Trophoblast cell (in vitro differentiated cells and primary cell): ENCODE results near the gene CADM1.

Experiments used
- DNase-seq, 2 donors: peaks; one replicate each; pipeline ENCODE4 v3.0.0-alpha.2; 2016
- H2AFZ ChIP-seq: 2 replicates; pipeline ENCODE4 v1.6.1; 2013; ENCODE audit warnings: low read length, moderate library complexity, mild to moderate bottlenecking; ENCODE audit not compliant: insufficient read depth, poor library complexity
- H2AK5ac ChIP-seq: 2 replicates; pipeline ENCODE4 v1.6.1; 2013; ENCODE audit warnings: mild to moderate bottlenecking, low read length
- H2BK120ac ChIP-seq: 2 replicates; pipeline ENCODE4 v1.6.1; 2013; ENCODE audit warnings: low read length, mild to moderate bottlenecking, moderate library complexity; ENCODE audit not compliant: insufficient read depth, poor library complexity
- H2BK12ac ChIP-seq: 2 replicates; pipeline ENCODE4 v1.6.1; 2013; ENCODE audit warnings: mild to moderate bottlenecking, low read length, moderate library complexity
- H2BK5ac ChIP-seq: 2 replicates; pipeline ENCODE4 v1.6.1; 2013; ENCODE audit warnings: low read length, low read depth, moderate library complexity, mild to moderate bottlenecking; ENCODE audit not compliant: poor library complexity
- H3K14ac ChIP-seq: 2 replicates; pipeline ENCODE4 v1.6.1; 2013; ENCODE audit warnings: mild to moderate bottlenecking, low read length
- H3K18ac ChIP-seq: 2 replicates; pipeline ENCODE4 v1.6.1; 2013; ENCODE audit warnings: mild to moderate bottlenecking, low read length
- H3K23ac ChIP-seq: 2 replicates; pipeline ENCODE4 v1.6.1; 2013; ENCODE audit warnings: low read length
- H3K27ac ChIP-seq: 2 replicates; pipeline ENCODE4 v1.5.1; 2013; ENCODE audit warnings: low read depth, mild to moderate bottlenecking, inconsistent platforms, low read length, moderate library complexity
- H3K27me3 ChIP-seq: 2 replicates; pipeline ENCODE4 v1.6.1; 2013; ENCODE audit warnings: inconsistent platforms, mild to moderate bottlenecking, low read length, moderate library complexity; ENCODE audit not compliant: insufficient read depth
- H3K36me3 ChIP-seq, 2 experiments: 1 replicate in 1 of 2; 2 replicates in 1 of 2; pipeline ENCODE4 v1.6.1; 2013; ENCODE audit warnings: low read length in 2 of 2, mild to moderate bottlenecking in 2 of 2, moderate library complexity in 1 of 2; ENCODE audit not compliant: insufficient read depth in 2 of 2, control insufficient read depth in 1 of 2
- H3K4ac ChIP-seq: 2 replicates; pipeline ENCODE4 v1.6.1; 2013; ENCODE audit warnings: low read depth, mild to moderate bottlenecking, low read length, moderate library complexity
- H3K4me1 ChIP-seq, 2 experiments: 1 replicate in 1 of 2; 2 replicates in 1 of 2; pipeline ENCODE4 v1.6.1; 2013; ENCODE audit warnings: low read length in 2 of 2, mild to moderate bottlenecking in 2 of 2, moderate library complexity in 1 of 2; ENCODE audit not compliant: insufficient read depth in 2 of 2, control insufficient read depth in 1 of 2
- H3K4me2 ChIP-seq: 2 replicates; pipeline ENCODE4 v1.6.1; 2013; ENCODE audit warnings: inconsistent platforms, mild to moderate bottlenecking, low read length, moderate library complexity
- H3K4me3 ChIP-seq: 2 replicates; pipeline ENCODE4 v1.5.1; 2013; ENCODE audit warnings: mild to moderate bottlenecking, low read depth, low read length, inconsistent platforms
- H3K79me1 ChIP-seq: one replicate; pipeline ENCODE4 v1.6.1; 2013; ENCODE audit warnings: low read length
- H3K79me2 ChIP-seq: 2 replicates; pipeline ENCODE4 v1.6.1; 2013; ENCODE audit warnings: low read length, mild to moderate bottlenecking; ENCODE audit not compliant: control insufficient read depth, insufficient read depth, poor library complexity
- H3K9ac ChIP-seq: 2 replicates; pipeline ENCODE4 v1.6.1; 2013; ENCODE audit warnings: mild to moderate bottlenecking, low read length
- H3K9me3 ChIP-seq: 2 replicates; pipeline ENCODE4 v1.6.1; 2013; ENCODE audit warnings: low read depth, mild to moderate bottlenecking, control low read depth, inconsistent platforms, low read length; ENCODE audit not compliant: insufficient read depth
- H4K12ac ChIP-seq: 2 replicates; pipeline ENCODE4 v1.6.1; 2013; ENCODE audit warnings: low read depth, mild to moderate bottlenecking, low read length, moderate library complexity
- H4K8ac ChIP-seq: 2 replicates; pipeline ENCODE4 v1.6.1; 2013; ENCODE audit warnings: low read depth, mild to moderate bottlenecking, low read length, moderate library complexity
- H4K91ac ChIP-seq: one replicate; pipeline ENCODE4 v1.6.1; 2013; ENCODE audit warnings: low read depth, mild to moderate bottlenecking, low read length, moderate library complexity
- WGBS: extraction: QIAGEN DNeasy Blood & Tissue Kit; methylation state at CpG from one replicate; pipeline ENCODE4 v1.1.7; 2013; ENCODE audit warnings: missing lambda C conversion rate; ENCODE audit not compliant: insufficient read length, insufficient coverage; ENCODE audit errors: extremely low coverage; 5-methylcytosine and 5-hydroxymethylcytosine counted together

Gene CADM1

GRCh38 chr11:115302946-115303703 is 201.1 kb downstream of the CADM1 start:
- Histone ChIP-seq H3K23ac (no peak overlapping the region), H3K27me3 (no peaks in the 10 kb centered on the region), H2BK120ac (no peak overlapping the region), H3K4me3 (no peak overlapping the region), H2AFZ (no peak overlapping the region), H3K9me3 (no peaks in the 10 kb centered on the region), H3K4me1 (no peaks in the 10 kb centered on the region), H2BK12ac (no peak overlapping the region), H3K4ac (no peak overlapping the region), H2AK5ac (no peak overlapping the region), H3K79me2 (no peaks in the 10 kb centered on the region), H3K36me3 (no peaks in the 10 kb centered on the region), H3K4me2 (no peak overlapping the region), H2BK5ac (no peak overlapping the region), H3K27ac (no peak overlapping the region), H3K79me1 (no peaks in the 10 kb centered on the region), H3K18ac (no peak overlapping the region), H4K91ac (no peak overlapping the region), H4K12ac (no peak overlapping the region), H4K8ac (no peak overlapping the region), H3K14ac (no peak overlapping the region), H3K9ac (no peak overlapping the region)
- no peak for DNase-seq
- no CpG with 5 or more reads among the region's 5 CpGs for WGBS

GRCh38 chr11:115300660-115301428 is 203.4 kb downstream of the CADM1 start:
- no peak overlapping the region for H2BK5ac ChIP-seq
- H3K79me2 ChIP-seq, result no peaks in the 10 kb centered on the region
- no peak overlapping the region for H2BK120ac ChIP-seq
- H4K12ac ChIP-seq, result no peak overlapping the region
- no peak overlapping the region for H3K9ac ChIP-seq
- no peak overlapping the region for H2AFZ ChIP-seq
- no peak overlapping the region for H4K8ac ChIP-seq
- no peak overlapping the region for H3K4me2 ChIP-seq
- no peaks in the 10 kb centered on the region for H3K4me1 ChIP-seq
- H4K91ac ChIP-seq, result no peak overlapping the region
- no peaks in the 10 kb centered on the region for H3K36me3 ChIP-seq
- H2BK12ac ChIP-seq, result no peak overlapping the region
- no peak overlapping the region for H2AK5ac ChIP-seq
- H3K4ac ChIP-seq, result no peak overlapping the region
- H3K23ac ChIP-seq, result no peak overlapping the region
- H3K18ac ChIP-seq, result no peak overlapping the region
- no peak overlapping the region for H3K27ac ChIP-seq
- DNase-seq, result no peak
- H3K14ac ChIP-seq, result no peak overlapping the region
- H3K4me3 ChIP-seq, result no peak overlapping the region
- no CpG with 5 or more reads among the region's 5 CpGs for WGBS
- no peaks in the 10 kb centered on the region for H3K79me1 ChIP-seq
- no peaks in the 10 kb centered on the region for H3K9me3 ChIP-seq
- H3K27me3 ChIP-seq, result no peaks in the 10 kb centered on the region

GRCh38 chr11:115298300-115299012 is 205.8 kb downstream of the CADM1 start:
- no peak overlapping the region for H3K18ac ChIP-seq
- H3K4ac ChIP-seq, result no peak overlapping the region
- H3K9me3 ChIP-seq, result no peaks in the 10 kb centered on the region
- H3K23ac ChIP-seq, result no peak overlapping the region
- DNase-seq, result no peak
- H3K79me1 ChIP-seq, result no peaks in the 10 kb centered on the region
- H4K8ac ChIP-seq, result no peak overlapping the region
- no peak overlapping the region for H3K4me3 ChIP-seq
- no peak overlapping the region for H3K27ac ChIP-seq
- no peak overlapping the region for H3K14ac ChIP-seq
- no peaks in the 10 kb centered on the region for H3K79me2 ChIP-seq
- no peak overlapping the region for H3K4me2 ChIP-seq
- H2BK5ac ChIP-seq, result no peak overlapping the region
- WGBS, result no CpG with 5 or more reads among the region's 8 CpGs
- H2AFZ ChIP-seq, result no peak overlapping the region
- no peak overlapping the region for H4K12ac ChIP-seq
- H2BK120ac ChIP-seq, result no peak overlapping the region
- H3K4me1 ChIP-seq, result no peaks in the 10 kb centered on the region
- H3K9ac ChIP-seq, result no peak overlapping the region
- no peak overlapping the region for H2BK12ac ChIP-seq
- H3K27me3 ChIP-seq, result no peaks in the 10 kb centered on the region
- no peaks in the 10 kb centered on the region for H3K36me3 ChIP-seq
- no peak overlapping the region for H2AK5ac ChIP-seq
- H4K91ac ChIP-seq, result no peak overlapping the region

- Histone ChIP-seq H2BK120ac (no peak overlapping the region), H3K18ac (no peak overlapping the region), H4K12ac (no peak overlapping the region), H2AK5ac (no peak overlapping the region), H3K79me2 (no peaks in the 10 kb centered on the region), H2BK5ac (no peak overlapping the region), H3K9ac (no peak overlapping the region), H3K14ac (no peak overlapping the region), H3K4me3 (no peak overlapping the region), H4K91ac (no peak overlapping the region), H3K4me1 (no peaks in the 10 kb centered on the region), H3K23ac (no peak overlapping the region), H4K8ac (no peak overlapping the region), H2AFZ (no peak overlapping the region), H2BK12ac (no peak overlapping the region), H3K9me3 (no peaks in the 10 kb centered on the region), H3K27me3 (no peaks in the 10 kb centered on the region), H3K36me3 (no peaks in the 10 kb centered on the region), H3K79me1 (no peaks in the 10 kb centered on the region), H3K27ac (no peak overlapping the region), H3K4me2 (no peak overlapping the region), H3K4ac (no peak overlapping the region)
- DNase-seq, result peak; percentile 8 to 54
- no CpG with 5 or more reads among the region's 4 CpGs for WGBS
These were observed 206.9 kb downstream of the CADM1 start for GRCh38 chr11:115297330-115297729.
